Gastroesophageal sphincter (tissue), 3 donors: ENCODE results near the gene LYPD3.

Experiments
- EP300 ChIP-seq: sonication (generic); formaldehyde crosslinking; IDR thresholded peaks from one replicate; pipeline ENCODE4 v1.6.1; 2017; ENCODE audit warnings: antibody characterized with exemption, mild to moderate bottlenecking
- POLR2AphosphoS5 ChIP-seq: sonication (generic); formaldehyde crosslinking; IDR thresholded peaks from one replicate; pipeline ENCODE4 v1.6.1; 2017; ENCODE audit warnings: antibody characterized with exemption
- TF ChIP-seq, protein P1 (sequence below), 4 experiments: fragments of 200-600 bp in 2 of 4; fragments of 450-650 bp in 2 of 4; sonication (generic) in 1 of 4; IDR thresholded peaks; one replicate each; pipeline ENCODE4 v1.5.1; 2017 to 2019; ENCODE audit warnings: antibody characterized with exemption in 4 of 4, mild to moderate bottlenecking in 2 of 4, moderate library complexity in 2 of 4

DNA sequence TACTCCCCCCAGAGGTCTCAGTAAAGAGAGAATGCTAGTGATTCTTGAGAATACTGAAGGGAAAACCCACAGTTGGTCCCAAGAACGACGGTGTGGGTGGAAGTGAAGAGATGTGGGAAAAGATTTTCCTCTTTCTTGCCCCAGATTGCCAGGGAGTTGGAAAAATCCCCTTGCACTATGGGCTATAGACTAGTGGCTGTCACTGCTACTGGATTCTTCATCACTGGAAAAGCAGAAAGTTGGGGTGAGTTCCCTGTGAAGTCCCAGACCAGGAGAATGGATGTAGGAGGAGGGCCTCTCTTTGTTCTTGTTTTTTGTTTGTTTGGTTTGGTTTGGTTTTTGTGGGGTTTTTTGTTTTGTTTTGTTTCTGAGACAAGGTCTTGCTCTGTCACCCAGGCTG, 11.4 kb downstream of the LYPD3 start:
- TF ChIP-seq, protein P1, sequence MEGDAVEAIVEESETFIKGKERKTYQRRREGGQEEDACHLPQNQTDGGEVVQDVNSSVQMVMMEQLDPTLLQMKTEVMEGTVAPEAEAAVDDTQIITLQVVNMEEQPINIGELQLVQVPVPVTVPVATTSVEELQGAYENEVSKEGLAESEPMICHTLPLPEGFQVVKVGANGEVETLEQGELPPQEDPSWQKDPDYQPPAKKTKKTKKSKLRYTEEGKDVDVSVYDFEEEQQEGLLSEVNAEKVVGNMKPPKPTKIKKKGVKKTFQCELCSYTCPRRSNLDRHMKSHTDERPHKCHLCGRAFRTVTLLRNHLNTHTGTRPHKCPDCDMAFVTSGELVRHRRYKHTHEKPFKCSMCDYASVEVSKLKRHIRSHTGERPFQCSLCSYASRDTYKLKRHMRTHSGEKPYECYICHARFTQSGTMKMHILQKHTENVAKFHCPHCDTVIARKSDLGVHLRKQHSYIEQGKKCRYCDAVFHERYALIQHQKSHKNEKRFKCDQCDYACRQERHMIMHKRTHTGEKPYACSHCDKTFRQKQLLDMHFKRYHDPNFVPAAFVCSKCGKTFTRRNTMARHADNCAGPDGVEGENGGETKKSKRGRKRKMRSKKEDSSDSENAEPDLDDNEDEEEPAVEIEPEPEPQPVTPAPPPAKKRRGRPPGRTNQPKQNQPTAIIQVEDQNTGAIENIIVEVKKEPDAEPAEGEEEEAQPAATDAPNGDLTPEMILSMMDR (IDR thresholded peaks at IDR 0.05): no peak
- TF ChIP-seq POLR2AphosphoS5 (no peak), EP300 (no peak)
